ENCODE measurements around the gene FOXN4. TPM values are rescaled to one million over a fixed set of nuclear protein-coding genes. Genes with fewer than 3 reads are reported as not detected.

FOXN4 gene
- total and polyA plus RNA-seq, 12 donors: 0.22 to 0.24 TPM; not detected in 10

GRCh38 chr12:109275173-109275572, 33.9 kb downstream of the FOXN4 start:
- Histone ChIP-seq H3K4me3 (no peak overlapping the region), H3K4me1 (replicated peaks in 1 of 2) (no peaks in the 10 kb centered on the region), H3K9me3 (replicated peaks in 1 of 3) (no peaks in the 10 kb centered on the region), H3K27ac (no peak overlapping the region), H3K27me3 (no peaks in the 10 kb centered on the region), H3K36me3 (replicated peaks in 1 of 2) (no peaks in the 10 kb centered on the region)
- intact Hi-C loops (cut with DNase I): no loop called here
- DNase-seq: no peak
- TF ChIP-seq CTCF (IDR thresholded peaks at IDR 0.05) (no peak), POLR2A (IDR thresholded peaks at IDR 0.05) (no peak)
- WGBS, 4 donors: 82 to 88% (median 84%) methylated on average over 4 of the region's 4 CpGs

GRCh38 chr12:109274381-109274780, 34.7 kb downstream of the FOXN4 start:
- Histone ChIP-seq H3K9me3 (replicated peaks in 1 of 3) (no peaks in the 10 kb centered on the region), H3K4me1 (replicated peaks in 1 of 2) (no peaks in the 10 kb centered on the region), H3K36me3 (replicated peaks in 1 of 2) (no peaks in the 10 kb centered on the region), H3K4me3 (no peak overlapping the region), H3K27me3 (no peaks in the 10 kb centered on the region), H3K27ac (no peak overlapping the region)
- intact Hi-C loops (cut with DNase I): no loop called here
- no peak for TF ChIP-seq POLR2A (IDR thresholded peaks at IDR 0.05)
- TF ChIP-seq CTCF (IDR thresholded peaks at IDR 0.05): no peak
- 71 to 91% (median 82%) methylated on average over 1 of the region's 1 CpG; no CpG with 5 or more reads in 1 of the 4 donors for WGBS, 4 donors
- DNase-seq: no peak

- TF ChIP-seq POLR2A (IDR thresholded peaks at IDR 0.05) (no peak), CTCF (IDR thresholded peaks at IDR 0.05) (no peak)
- Histone ChIP-seq H3K4me1 (replicated peaks in 1 of 2) (no peaks in the 10 kb centered on the region), H3K4me3 (no peak overlapping the region), H3K9me3 (replicated peaks in 1 of 3) (no peaks in the 10 kb centered on the region), H3K27ac (no peak overlapping the region), H3K36me3 (replicated peaks in 1 of 2) (no peaks in the 10 kb centered on the region), H3K27me3 (no peaks in the 10 kb centered on the region)
- 31 to 42% (median 36%) methylated on average over 16 of the region's 16 CpGs for WGBS, 4 donors
- no peak for DNase-seq
- intact Hi-C loops (cut with DNase I): no loop called here
Measured at GRCh38 chr12:109273354-109273753, 35.7 kb downstream of the FOXN4 start.

GRCh38 chr12:109271418-109271817, 37.7 kb downstream of the FOXN4 start:
- H3K9me3 ChIP-seq (replicated peaks in 1 of 3): no peaks in the 10 kb centered on the region
- no peaks in the 10 kb centered on the region for H3K27me3 ChIP-seq
- no peak overlapping the region for H3K27ac ChIP-seq
- no peak for DNase-seq
- intact Hi-C loops (cut with DNase I): no loop called here
- no peaks in the 10 kb centered on the region for H3K4me1 ChIP-seq (replicated peaks in 1 of 2)
- 89 to 93% (median 91%) methylated on average over 1 to 3 of the region's 3 CpGs for WGBS, 4 donors
- TF ChIP-seq POLR2A (IDR thresholded peaks at IDR 0.05) (no peak), CTCF (IDR thresholded peaks at IDR 0.05) (no peak)
- peaks cover 0 to 10% of the 10 kb centered on the region in 2 donors for H3K36me3 ChIP-seq (replicated peaks in 1 of 2)
- no peak overlapping the region for H3K4me3 ChIP-seq
